Lung (tissue), 13 donors: ENCODE results near the gene SYNE4. TPM values are rescaled to one million over a fixed set of nuclear protein-coding genes. Genes with fewer than 3 reads are reported as not detected.

Source experiments
- ATAC-seq: fragments of 200-7000 bp; cut with Tn5 transposase; one replicate; pipeline ENCODE4 v1.9.1; 2020; ENCODE audit warnings: moderate number of reproducible peaks; ENCODE audit not compliant: insufficient read depth, low FRiP score
- DNase-seq, 3 donors: peaks; one replicate each; pipeline ENCODE4 v3.0.0-alpha.2; 2013 to 2017
- H3K27ac ChIP-seq, 2 donors: one replicate each; pipeline ENCODE4 v1.5.1; 2013; ENCODE audit warnings: mild to moderate bottlenecking in 2 of 2, moderate library complexity in 2 of 2, control low read depth in 1 of 2, inconsistent platforms in 1 of 2, low read depth in 1 of 2, low read length in 1 of 2
- H3K27me3 ChIP-seq, 3 donors: one replicate each; pipeline ENCODE4 v1.5.1; 2013; ENCODE audit warnings: low read length in 2 of 3; ENCODE audit not compliant: control insufficient read depth in 3 of 3, insufficient read depth in 3 of 3
- H3K36me3 ChIP-seq, 4 donors: one replicate each; pipeline ENCODE4 v1.5.1; 2013; ENCODE audit warnings: low read length in 4 of 4, mild to moderate bottlenecking in 1 of 4, moderate library complexity in 1 of 4; ENCODE audit not compliant: control insufficient read depth in 4 of 4, insufficient read depth in 4 of 4
- H3K4me1 ChIP-seq, 5 donors: one replicate each; pipeline ENCODE4 v1.5.1; 2013; ENCODE audit warnings: low read length in 5 of 5, mild to moderate bottlenecking in 2 of 5, moderate library complexity in 1 of 5; ENCODE audit not compliant: control insufficient read depth in 5 of 5, insufficient read depth in 5 of 5
- H3K4me3 ChIP-seq: one replicate; pipeline ENCODE4 v1.5.1; 2013; ENCODE audit warnings: mild to moderate bottlenecking, control low read depth, moderate library complexity
- H3K9ac ChIP-seq, 2 donors: one replicate each; pipeline ENCODE4 v1.5.1; 2013; ENCODE audit warnings: low read length in 2 of 2, control low read depth in 1 of 2; ENCODE audit not compliant: insufficient read depth in 1 of 2
- H3K9me3 ChIP-seq, 4 donors: one replicate each; pipeline ENCODE4 v1.5.1; 2013; ENCODE audit warnings: low read length in 3 of 4, mild to moderate bottlenecking in 1 of 4, moderate library complexity in 1 of 4; ENCODE audit not compliant: control insufficient read depth in 4 of 4, insufficient read depth in 3 of 4
- CTCF ChIP-seq: IDR thresholded peaks from 2 replicates; pipeline ENCODE4 v1.5.1; 2012; ENCODE audit warnings: mild to moderate bottlenecking; ENCODE audit errors: control extremely low read depth, extremely low read depth
- WGBS, 2 donors: extraction: QIAGEN DNeasy Blood & Tissue Kit; methylation state at CpG; one replicate each; pipeline ENCODE4 v1.1.7; 2013; 5-methylcytosine and 5-hydroxymethylcytosine counted together
- polyA plus RNA-seq, 2 donors: library from polyadenylated mRNA; stranded (reverse); fragments of 200-250 nt; gene quantifications; one replicate each; pipeline ENCODE4 v1.2.1, GENCODE V29; 2013
- small RNA-seq: library from RNA; depleted of rRNA; stranded (forward); fragments of <200 nt; gene quantifications from one replicate; pipeline ENCODE3, GENCODE V24; 2014; ENCODE audit warnings: low replicate concordance
- total RNA-seq, 2 donors: library from RNA; depleted of rRNA in 1 of 2; stranded (reverse); fragments of >200 nt in 1 of 2; gene quantifications; one replicate each; pipeline ENCODE4 v1.2.1, GENCODE V29; 2014 to 2021
- donor health status: control.
- donor health status: control.
- donor health status: Bipolar disorder and iron deficiency.
- donor health status: healthy.
- donor health status: DM: yes; HTN: yes; CAD: no.

Gene SYNE4
- total and polyA plus RNA-seq, 4 donors: 8.0 to 19.2 (median 11.6) TPM

GRCh38 chr19:35955881-35956634 is 52.6 kb downstream of the SYNE4 start:
- Histone ChIP-seq H3K27ac (no peak overlapping the region), H3K4me3 (no peak overlapping the region), H3K36me3 (no peaks in the 10 kb centered on the region), H3K9me3 (peaks cover 0 to 2% (median 0%) of the 10 kb centered on the region in 4 donors), H3K9ac (no peak overlapping the region), H3K27me3 (peaks cover 0 to 31% (median 12%) of the 10 kb centered on the region in 3 donors), H3K4me1 (peaks cover 0 to 5% (median 0%) of the 10 kb centered on the region in 5 donors)
- TF ChIP-seq CTCF: no peak
- WGBS, 2 donors: 54 to 66% methylated on average over 6 of the region's 6 CpGs
- DNase-seq (no peak), ATAC-seq (no peak)

Small RNAs within 50 kb of the gene (small RNA-seq; reads per million reads assigned to genes)
- gene AF038458.1: not detected

Other genes with a start within 250 kb of the SYNE4 start
- 10 to 100 TPM; 16.2 to 16.6 TPM for gene ARHGAP33, start 233.2 kb downstream of the SYNE4 start, total RNA-seq
- gene ARHGAP33, start 233.2 kb downstream of the SYNE4 start, polyA plus RNA-seq: 1 to 10 TPM; 3.1 to 8.2 TPM
- not detected for gene PRODH2, start 196.0 kb downstream of the SYNE4 start, total RNA-seq
- gene PRODH2, start 196.0 kb downstream of the SYNE4 start, polyA plus RNA-seq: not detected
- under 1 TPM in 1 of 2 donors, not detected in 1; 0.23 TPM for gene NPHS1, start 156.3 kb downstream of the SYNE4 start, total RNA-seq
- gene NPHS1, start 156.3 kb downstream of the SYNE4 start, polyA plus RNA-seq: under 1 TPM in 1 of 2 donors, not detected in 1; 0.02 TPM
- gene KIRREL2, start 151.9 kb downstream of the SYNE4 start, total RNA-seq: 1 to 10 TPM in 1 of 2 donors, not detected in 1; 1.2 TPM
- gene KIRREL2, start 151.9 kb downstream of the SYNE4 start, polyA plus RNA-seq: under 1 TPM; 0.04 to 0.10 TPM
- gene APLP1, start 140.2 kb downstream of the SYNE4 start, total RNA-seq: 1 to 10 TPM; 1.7 to 2.3 TPM
- gene APLP1, start 140.2 kb downstream of the SYNE4 start, polyA plus RNA-seq: 1 to 10 TPM in 1 of 2 donors, under 1 TPM in 1; 0.94 to 6.5 TPM
- 10 to 100 TPM; 12.6 to 25.3 TPM for gene NFKBID, start 108.3 kb downstream of the SYNE4 start, total RNA-seq
- gene NFKBID, start 108.3 kb downstream of the SYNE4 start, polyA plus RNA-seq: 10 to 100 TPM; 14.7 to 18.1 TPM
- 10 to 100 TPM in 1 of 2 donors, 1 to 10 TPM in 1; 5.4 to 33.2 TPM for gene HCST, start 106.3 kb downstream of the SYNE4 start, total RNA-seq
- gene HCST, start 106.3 kb downstream of the SYNE4 start, polyA plus RNA-seq: 100 to 1,000 TPM in 1 of 2 donors, 10 to 100 TPM in 1; 89.1 to 118 TPM
- gene TYROBP, start 100.5 kb downstream of the SYNE4 start, total RNA-seq: 100 to 1,000 TPM in 1 of 2 donors, 10 to 100 TPM in 1; 17.0 to 282 TPM
- 1,000 to 10,000 TPM in 1 of 2 donors, 100 to 1,000 TPM in 1; 552 to 1,276 TPM for gene TYROBP, start 100.5 kb downstream of the SYNE4 start, polyA plus RNA-seq
- 10 to 100 TPM in 1 of 2 donors, 1 to 10 TPM in 1; 3.6 to 14.0 TPM for gene LRFN3, start 72.4 kb downstream of the SYNE4 start, total RNA-seq
- gene LRFN3, start 72.4 kb downstream of the SYNE4 start, polyA plus RNA-seq: 1 to 10 TPM; 6.2 to 8.9 TPM
- gene SDHAF1, start 13.6 kb downstream of the SYNE4 start, total RNA-seq: 10 to 100 TPM; 11.4 to 19.7 TPM
- gene SDHAF1, start 13.6 kb downstream of the SYNE4 start, polyA plus RNA-seq: 10 to 100 TPM; 18.6 to 25.8 TPM
- 10 to 100 TPM; 13.3 to 24.5 TPM for gene ALKBH6, start 5.4 kb upstream of the SYNE4 start, total RNA-seq
- gene ALKBH6, start 5.4 kb upstream of the SYNE4 start, polyA plus RNA-seq: 10 to 100 TPM; 23.1 to 30.1 TPM
- 10 to 100 TPM in 1 of 2 donors, 1 to 10 TPM in 1; 8.1 to 17.6 TPM for gene CLIP3, start 24.1 kb upstream of the SYNE4 start, total RNA-seq
- 1 to 10 TPM; 1.6 to 2.5 TPM for gene CLIP3, start 24.1 kb upstream of the SYNE4 start, polyA plus RNA-seq
- 1 to 10 TPM; 4.1 to 5.5 TPM for gene THAP8, start 45.5 kb upstream of the SYNE4 start, total RNA-seq
- 1 to 10 TPM; 5.6 to 6.4 TPM for gene THAP8, start 45.5 kb upstream of the SYNE4 start, polyA plus RNA-seq
- gene WDR62, start 46.1 kb upstream of the SYNE4 start, total RNA-seq: 1 to 10 TPM; 2.1 to 2.2 TPM
- 1 to 10 TPM in 1 of 2 donors, under 1 TPM in 1; 0.86 to 1.3 TPM for gene WDR62, start 46.1 kb upstream of the SYNE4 start, polyA plus RNA-seq
- gene OVOL3, start 102.3 kb upstream of the SYNE4 start, total RNA-seq: not detected
- gene OVOL3, start 102.3 kb upstream of the SYNE4 start, polyA plus RNA-seq: not detected
- gene POLR2I, start 106.1 kb upstream of the SYNE4 start, total RNA-seq: 100 to 1,000 TPM in 1 of 2 donors, 10 to 100 TPM in 1; 83.1 to 101 TPM
- gene POLR2I, start 106.1 kb upstream of the SYNE4 start, polyA plus RNA-seq: 10 to 100 TPM; 65.1 to 96.6 TPM
- gene TBCB, start 106.7 kb upstream of the SYNE4 start, total RNA-seq: 100 to 1,000 TPM in 1 of 2 donors, 10 to 100 TPM in 1; 63.1 to 169 TPM
- gene TBCB, start 106.7 kb upstream of the SYNE4 start, polyA plus RNA-seq: 100 to 1,000 TPM; 132 to 213 TPM
- gene CAPNS1, start 131.3 kb upstream of the SYNE4 start, total RNA-seq: 100 to 1,000 TPM; 201 to 743 TPM
- 100 to 1,000 TPM; 654 to 689 TPM for gene CAPNS1, start 131.3 kb upstream of the SYNE4 start, polyA plus RNA-seq
- 10 to 100 TPM; 13.0 to 53.1 TPM for gene COX7A1, start 143.6 kb upstream of the SYNE4 start, total RNA-seq
- gene COX7A1, start 143.6 kb upstream of the SYNE4 start, polyA plus RNA-seq: 10 to 100 TPM; 24.9 to 47.1 TPM
- gene ZNF565, start 205.9 kb upstream of the SYNE4 start, total RNA-seq: 1 to 10 TPM; 3.0 to 8.4 TPM
- 1 to 10 TPM; 2.5 to 2.7 TPM for gene ZNF565, start 205.9 kb upstream of the SYNE4 start, polyA plus RNA-seq
- gene ZNF146, start 206.3 kb upstream of the SYNE4 start, total RNA-seq: 100 to 1,000 TPM in 1 of 2 donors, 10 to 100 TPM in 1; 38.5 to 101 TPM
- gene ZNF146, start 206.3 kb upstream of the SYNE4 start, polyA plus RNA-seq: 10 to 100 TPM; 13.6 to 33.1 TPM